ENCODE results near the gene OPHN1. TPM values are rescaled to one million over a fixed set of nuclear protein-coding genes. Genes with fewer than 3 reads are reported as not detected.

Gene OPHN1
- total and polyA plus RNA-seq, 2 experiments from 2014 or later, result 2.2 to 3.8 TPM

DNA sequence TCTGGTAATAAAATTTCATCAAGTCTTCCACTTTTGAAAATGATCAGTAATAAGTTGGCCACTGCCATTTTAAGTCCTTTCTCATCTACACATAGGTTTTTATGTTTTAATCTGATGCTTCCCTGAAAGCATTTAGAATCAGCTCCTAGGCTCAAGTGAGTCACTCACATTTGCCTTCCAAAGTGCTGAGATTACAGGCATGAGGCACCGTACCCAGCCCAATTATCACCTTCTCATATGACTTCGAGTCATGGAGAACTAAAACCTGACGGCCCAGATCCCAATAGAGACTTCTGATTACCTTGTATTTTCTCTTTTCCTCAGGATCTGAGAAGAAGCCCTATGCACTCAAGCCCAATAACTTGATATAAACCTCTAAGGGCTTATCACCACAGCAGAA lies 140.8 kb downstream of the OPHN1 start (continued):
- TF ChIP-seq, protein P1, sequence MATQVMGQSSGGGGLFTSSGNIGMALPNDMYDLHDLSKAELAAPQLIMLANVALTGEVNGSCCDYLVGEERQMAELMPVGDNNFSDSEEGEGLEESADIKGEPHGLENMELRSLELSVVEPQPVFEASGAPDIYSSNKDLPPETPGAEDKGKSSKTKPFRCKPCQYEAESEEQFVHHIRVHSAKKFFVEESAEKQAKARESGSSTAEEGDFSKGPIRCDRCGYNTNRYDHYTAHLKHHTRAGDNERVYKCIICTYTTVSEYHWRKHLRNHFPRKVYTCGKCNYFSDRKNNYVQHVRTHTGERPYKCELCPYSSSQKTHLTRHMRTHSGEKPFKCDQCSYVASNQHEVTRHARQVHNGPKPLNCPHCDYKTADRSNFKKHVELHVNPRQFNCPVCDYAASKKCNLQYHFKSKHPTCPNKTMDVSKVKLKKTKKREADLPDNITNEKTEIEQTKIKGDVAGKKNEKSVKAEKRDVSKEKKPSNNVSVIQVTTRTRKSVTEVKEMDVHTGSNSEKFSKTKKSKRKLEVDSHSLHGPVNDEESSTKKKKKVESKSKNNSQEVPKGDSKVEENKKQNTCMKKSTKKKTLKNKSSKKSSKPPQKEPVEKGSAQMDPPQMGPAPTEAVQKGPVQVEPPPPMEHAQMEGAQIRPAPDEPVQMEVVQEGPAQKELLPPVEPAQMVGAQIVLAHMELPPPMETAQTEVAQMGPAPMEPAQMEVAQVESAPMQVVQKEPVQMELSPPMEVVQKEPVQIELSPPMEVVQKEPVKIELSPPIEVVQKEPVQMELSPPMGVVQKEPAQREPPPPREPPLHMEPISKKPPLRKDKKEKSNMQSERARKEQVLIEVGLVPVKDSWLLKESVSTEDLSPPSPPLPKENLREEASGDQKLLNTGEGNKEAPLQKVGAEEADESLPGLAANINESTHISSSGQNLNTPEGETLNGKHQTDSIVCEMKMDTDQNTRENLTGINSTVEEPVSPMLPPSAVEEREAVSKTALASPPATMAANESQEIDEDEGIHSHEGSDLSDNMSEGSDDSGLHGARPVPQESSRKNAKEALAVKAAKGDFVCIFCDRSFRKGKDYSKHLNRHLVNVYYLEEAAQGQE (IDR thresholded peaks at IDR 0.05; ENCODE audit: unreplicated experiment), result no peak
- no peak for TF ChIP-seq ZNF114 (CRISPR knock-in tag; IDR thresholded peaks at IDR 0.05)
- TF ChIP-seq JUNB (IDR thresholded peaks at IDR 0.05; ENCODE audit: unreplicated experiment), result no peak

DNA sequence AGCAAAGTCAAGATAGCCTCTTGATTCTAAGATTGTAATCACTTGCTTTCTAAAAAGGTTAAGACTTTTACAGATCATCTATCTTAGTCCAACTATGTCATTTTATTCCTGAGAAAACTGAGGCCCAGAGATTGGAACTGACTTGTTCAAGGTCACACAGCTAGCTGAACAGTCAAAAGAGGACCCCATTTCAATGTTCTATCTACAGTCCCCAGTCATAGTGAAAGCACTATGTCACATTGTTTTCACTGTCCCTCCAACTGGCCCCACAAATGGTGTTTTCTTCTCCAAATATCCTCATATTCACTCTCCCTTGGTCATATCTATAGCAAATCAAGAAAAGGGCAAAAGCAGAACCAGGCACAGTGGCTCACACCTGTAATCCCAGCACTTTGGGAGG lies 145.2 kb downstream of the OPHN1 start:
- Mint-ChIP-seq H3K27ac (no peak overlapping the region), H3K9me3 (no peaks in the 10 kb centered on the region), H3K4me1 (no peaks in the 10 kb centered on the region), H3K36me3 (ENCODE audit: low read depth) (no peaks in the 10 kb centered on the region), H3K27me3 (ENCODE audit: insufficient read depth, low read depth, poor library complexity) (no peaks in the 10 kb centered on the region), H3K4me3 (no peak overlapping the region)
- no peaks in the 10 kb centered on the region for H3K36me3 ChIP-seq (ENCODE audit: insufficient read depth)
- H3K4me1 ChIP-seq (ENCODE audit: insufficient read depth), result no peaks in the 10 kb centered on the region
- H3K4me2 ChIP-seq, result no peak overlapping the region
- no peak overlapping the region for H3K27ac ChIP-seq (ENCODE audit: low read depth)
- H3K9me2 ChIP-seq (ENCODE audit: insufficient read depth), result no peaks in the 10 kb centered on the region
- H3K79me2 ChIP-seq (replicated peaks; ENCODE audit: insufficient read depth), result no peaks in the 10 kb centered on the region
- H2AFZ ChIP-seq, result no peak overlapping the region
- H3K27me3 ChIP-seq (ENCODE audit: insufficient read depth), result no peaks in the 10 kb centered on the region
- no peak for DNase-seq (ENCODE audit: low spot score)
- no peaks in the 10 kb centered on the region for H4K20me1 ChIP-seq (replicated peaks; ENCODE audit: insufficient read depth)
- ATAC-seq, result no peak
- no peaks in the 10 kb centered on the region for H3F3A ChIP-seq (replicated peaks; ENCODE audit: low read depth)
- H3K4me3 ChIP-seq, result no peak overlapping the region
- TF ChIP-seq, protein P2, sequence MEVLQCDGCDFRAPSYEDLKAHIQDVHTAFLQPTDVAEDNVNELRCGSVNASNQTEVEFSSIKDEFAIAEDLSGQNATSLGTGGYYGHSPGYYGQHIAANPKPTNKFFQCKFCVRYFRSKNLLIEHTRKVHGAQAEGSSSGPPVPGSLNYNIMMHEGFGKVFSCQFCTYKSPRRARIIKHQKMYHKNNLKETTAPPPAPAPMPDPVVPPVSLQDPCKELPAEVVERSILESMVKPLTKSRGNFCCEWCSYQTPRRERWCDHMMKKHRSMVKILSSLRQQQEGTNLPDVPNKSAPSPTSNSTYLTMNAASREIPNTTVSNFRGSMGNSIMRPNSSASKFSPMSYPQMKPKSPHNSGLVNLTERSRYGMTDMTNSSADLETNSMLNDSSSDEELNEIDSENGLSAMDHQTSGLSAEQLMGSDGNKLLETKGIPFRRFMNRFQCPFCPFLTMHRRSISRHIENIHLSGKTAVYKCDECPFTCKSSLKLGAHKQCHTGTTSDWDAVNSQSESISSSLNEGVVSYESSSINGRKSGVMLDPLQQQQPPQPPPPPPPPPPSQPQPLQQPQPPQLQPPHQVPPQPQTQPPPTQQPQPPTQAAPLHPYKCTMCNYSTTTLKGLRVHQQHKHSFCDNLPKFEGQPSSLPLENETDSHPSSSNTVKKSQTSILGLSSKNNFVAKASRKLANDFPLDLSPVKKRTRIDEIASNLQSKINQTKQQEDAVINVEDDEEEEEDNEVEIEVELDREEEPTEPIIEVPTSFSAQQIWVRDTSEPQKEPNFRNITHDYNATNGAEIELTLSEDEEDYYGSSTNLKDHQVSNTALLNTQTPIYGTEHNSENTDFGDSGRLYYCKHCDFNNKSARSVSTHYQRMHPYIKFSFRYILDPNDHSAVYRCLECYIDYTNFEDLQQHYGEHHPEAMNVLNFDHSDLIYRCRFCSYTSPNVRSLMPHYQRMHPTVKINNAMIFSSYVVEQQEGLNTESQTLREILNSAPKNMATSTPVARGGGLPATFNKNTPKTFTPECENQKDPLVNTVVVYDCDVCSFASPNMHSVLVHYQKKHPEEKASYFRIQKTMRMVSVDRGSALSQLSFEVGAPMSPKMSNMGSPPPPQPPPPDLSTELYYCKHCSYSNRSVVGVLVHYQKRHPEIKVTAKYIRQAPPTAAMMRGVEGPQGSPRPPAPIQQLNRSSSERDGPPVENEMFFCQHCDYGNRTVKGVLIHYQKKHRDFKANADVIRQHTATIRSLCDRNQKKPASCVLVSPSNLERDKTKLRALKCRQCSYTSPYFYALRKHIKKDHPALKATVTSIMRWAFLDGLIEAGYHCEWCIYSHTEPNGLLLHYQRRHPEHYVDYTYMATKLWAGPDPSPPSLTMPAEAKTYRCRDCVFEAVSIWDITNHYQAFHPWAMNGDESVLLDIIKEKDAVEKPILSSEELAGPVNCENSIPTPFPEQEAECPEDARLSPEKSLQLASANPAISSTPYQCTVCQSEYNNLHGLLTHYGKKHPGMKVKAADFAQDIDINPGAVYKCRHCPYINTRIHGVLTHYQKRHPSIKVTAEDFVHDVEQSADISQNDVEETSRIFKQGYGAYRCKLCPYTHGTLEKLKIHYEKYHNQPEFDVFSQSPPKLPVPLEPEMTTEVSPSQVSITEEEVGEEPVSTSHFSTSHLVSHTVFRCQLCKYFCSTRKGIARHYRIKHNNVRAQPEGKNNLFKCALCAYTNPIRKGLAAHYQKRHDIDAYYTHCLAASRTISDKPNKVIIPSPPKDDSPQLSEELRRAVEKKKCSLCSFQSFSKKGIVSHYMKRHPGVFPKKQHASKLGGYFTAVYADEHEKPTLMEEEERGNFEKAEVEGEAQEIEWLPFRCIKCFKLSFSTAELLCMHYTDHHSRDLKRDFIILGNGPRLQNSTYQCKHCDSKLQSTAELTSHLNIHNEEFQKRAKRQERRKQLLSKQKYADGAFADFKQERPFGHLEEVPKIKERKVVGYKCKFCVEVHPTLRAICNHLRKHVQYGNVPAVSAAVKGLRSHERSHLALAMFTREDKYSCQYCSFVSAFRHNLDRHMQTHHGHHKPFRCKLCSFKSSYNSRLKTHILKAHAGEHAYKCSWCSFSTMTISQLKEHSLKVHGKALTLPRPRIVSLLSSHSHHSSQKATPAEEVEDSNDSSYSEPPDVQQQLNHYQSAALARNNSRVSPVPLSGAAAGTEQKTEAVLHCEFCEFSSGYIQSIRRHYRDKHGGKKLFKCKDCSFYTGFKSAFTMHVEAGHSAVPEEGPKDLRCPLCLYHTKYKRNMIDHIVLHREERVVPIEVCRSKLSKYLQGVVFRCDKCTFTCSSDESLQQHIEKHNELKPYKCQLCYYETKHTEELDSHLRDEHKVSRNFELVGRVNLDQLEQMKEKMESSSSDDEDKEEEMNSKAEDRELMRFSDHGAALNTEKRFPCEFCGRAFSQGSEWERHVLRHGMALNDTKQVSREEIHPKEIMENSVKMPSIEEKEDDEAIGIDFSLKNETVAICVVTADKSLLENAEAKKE (CRISPR knock-in tag; IDR thresholded peaks at IDR 0.05), result no peak
- TF ChIP-seq JUNB (IDR thresholded peaks at IDR 0.05; ENCODE audit: unreplicated experiment), result no peak
- TF ChIP-seq EZH2phosphoT487 (IDR thresholded peaks at IDR 0.05; ENCODE audit: unreplicated experiment), result no peak
- TF ChIP-seq, protein P3, sequence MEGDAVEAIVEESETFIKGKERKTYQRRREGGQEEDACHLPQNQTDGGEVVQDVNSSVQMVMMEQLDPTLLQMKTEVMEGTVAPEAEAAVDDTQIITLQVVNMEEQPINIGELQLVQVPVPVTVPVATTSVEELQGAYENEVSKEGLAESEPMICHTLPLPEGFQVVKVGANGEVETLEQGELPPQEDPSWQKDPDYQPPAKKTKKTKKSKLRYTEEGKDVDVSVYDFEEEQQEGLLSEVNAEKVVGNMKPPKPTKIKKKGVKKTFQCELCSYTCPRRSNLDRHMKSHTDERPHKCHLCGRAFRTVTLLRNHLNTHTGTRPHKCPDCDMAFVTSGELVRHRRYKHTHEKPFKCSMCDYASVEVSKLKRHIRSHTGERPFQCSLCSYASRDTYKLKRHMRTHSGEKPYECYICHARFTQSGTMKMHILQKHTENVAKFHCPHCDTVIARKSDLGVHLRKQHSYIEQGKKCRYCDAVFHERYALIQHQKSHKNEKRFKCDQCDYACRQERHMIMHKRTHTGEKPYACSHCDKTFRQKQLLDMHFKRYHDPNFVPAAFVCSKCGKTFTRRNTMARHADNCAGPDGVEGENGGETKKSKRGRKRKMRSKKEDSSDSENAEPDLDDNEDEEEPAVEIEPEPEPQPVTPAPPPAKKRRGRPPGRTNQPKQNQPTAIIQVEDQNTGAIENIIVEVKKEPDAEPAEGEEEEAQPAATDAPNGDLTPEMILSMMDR (conservative IDR thresholded peaks at IDR 0.05; ENCODE audit: low read depth in 2 of 2), result no peak
- TF ChIP-seq CREB1 (CRISPR knock-in tag; IDR thresholded peaks at IDR 0.05; ENCODE audit: low read depth), result no peak
- TF ChIP-seq ZNF114 (CRISPR knock-in tag; IDR thresholded peaks at IDR 0.05), result no peak
- TF ChIP-seq STAT1 (IDR thresholded peaks at IDR 0.05; ENCODE audit: unreplicated experiment), result no peak
- no peak for TF ChIP-seq EZH2 (IDR thresholded peaks at IDR 0.05; ENCODE audit: low read depth, unreplicated experiment)
- no peak for TF ChIP-seq NANOG (IDR thresholded peaks at IDR 0.05; ENCODE audit: borderline replicate concordance)
- TF ChIP-seq, protein P4, sequence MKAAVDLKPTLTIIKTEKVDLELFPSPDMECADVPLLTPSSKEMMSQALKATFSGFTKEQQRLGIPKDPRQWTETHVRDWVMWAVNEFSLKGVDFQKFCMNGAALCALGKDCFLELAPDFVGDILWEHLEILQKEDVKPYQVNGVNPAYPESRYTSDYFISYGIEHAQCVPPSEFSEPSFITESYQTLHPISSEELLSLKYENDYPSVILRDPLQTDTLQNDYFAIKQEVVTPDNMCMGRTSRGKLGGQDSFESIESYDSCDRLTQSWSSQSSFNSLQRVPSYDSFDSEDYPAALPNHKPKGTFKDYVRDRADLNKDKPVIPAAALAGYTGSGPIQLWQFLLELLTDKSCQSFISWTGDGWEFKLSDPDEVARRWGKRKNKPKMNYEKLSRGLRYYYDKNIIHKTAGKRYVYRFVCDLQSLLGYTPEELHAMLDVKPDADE (IDR thresholded peaks at IDR 0.05), result no peak
